NCI-H2029 (cell line): ENCODE results near the gene LMTK3.

ENCODE experiments used
- DNase-seq: peaks from one replicate; lab custom pipeline; 2025; lab: John Stamatoyannopoulos, UW

LMTK3 gene

GRCh38 chr19:48469934-48470680, 41.5 kb downstream of the LMTK3 start:
- no peak for DNase-seq

GRCh38 chr19:48469289-48469881, 42.2 kb downstream of the LMTK3 start, which contains the start of gene CYTH2:
Gene CYTH2, plus strand, starts transcription at chr19:48469369. Its CDS starts 139 bp downstream, at chr19:48469508.
- peak; percentile 69 for DNase-seq

GRCh38 chr19:48468772-48469288, 42.8 kb downstream of the LMTK3 start:
- DNase-seq = peak; percentile 100

- no peak for DNase-seq
Observed at GRCh38 chr19:48466561-48467325, 44.9 kb downstream of the LMTK3 start.

- DNase-seq = no peak
Observed at GRCh38 chr19:48465215-48465614, 46.4 kb downstream of the LMTK3 start.

GRCh38 chr19:48461982-48462655, 49.5 kb downstream of the LMTK3 start:
- DNase-seq = no peak

- no peak for DNase-seq
Observed at GRCh38 chr19:48461651-48461981, 50.0 kb downstream of the LMTK3 start.

GRCh38 chr19:48458016-48458415, 53.6 kb downstream of the LMTK3 start:
- DNase-seq = no peak

GRCh38 chr19:48456864-48457263, 54.8 kb downstream of the LMTK3 start:
- DNase-seq = no peak

- no peak for DNase-seq
Observed at GRCh38 chr19:48455908-48456562, 55.6 kb downstream of the LMTK3 start.

- DNase-seq = no peak
Observed at GRCh38 chr19:48455171-48455907, 56.3 kb downstream of the LMTK3 start, which contains the start of gene KCNJ14. Gene KCNJ14, plus strand, starts transcription at chr19:48455574. Its CDS starts 6,151 bp downstream, at chr19:48461725.

- no peak for DNase-seq
Observed at GRCh38 chr19:48454150-48454730, 57.4 kb downstream of the LMTK3 start.

GRCh38 chr19:48452289-48453190, 59.1 kb downstream of the LMTK3 start:
- no peak for DNase-seq

- DNase-seq = no peak
Observed at GRCh38 chr19:48451624-48452023, 60.0 kb downstream of the LMTK3 start.

- DNase-seq = no peak
Observed at GRCh38 chr19:48450863-48451262, 60.8 kb downstream of the LMTK3 start.

- no peak for DNase-seq
Observed at GRCh38 chr19:48450441-48450840, 61.2 kb downstream of the LMTK3 start.

- DNase-seq = no peak
Observed at GRCh38 chr19:48448563-48448962, 63.1 kb downstream of the LMTK3 start.

GRCh38 chr19:48446579-48446978, 65.1 kb downstream of the LMTK3 start:
- DNase-seq = no peak
